ENCODE results near the gene CRNKL1.

DNA sequence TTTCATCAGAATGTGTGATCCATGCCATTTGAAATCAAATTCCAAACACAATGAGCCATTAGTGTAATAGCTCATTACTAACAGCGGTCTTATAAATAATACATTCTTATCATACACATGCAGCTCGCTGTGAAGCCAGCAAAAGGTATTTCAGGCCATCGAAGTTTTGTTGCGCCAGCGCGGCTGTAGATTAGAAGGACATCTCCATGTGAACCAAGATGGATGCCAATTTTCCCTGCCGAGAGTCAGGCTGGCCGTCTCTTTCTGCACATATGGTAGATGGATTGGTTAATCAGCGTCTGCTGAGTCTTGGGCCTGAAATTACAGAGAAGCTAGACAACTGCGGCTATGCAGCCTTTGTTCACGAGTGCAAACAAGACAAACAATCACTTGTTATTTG is 44.2 kb upstream of the CRNKL1 start:
- TF ChIP-seq, protein P1, sequence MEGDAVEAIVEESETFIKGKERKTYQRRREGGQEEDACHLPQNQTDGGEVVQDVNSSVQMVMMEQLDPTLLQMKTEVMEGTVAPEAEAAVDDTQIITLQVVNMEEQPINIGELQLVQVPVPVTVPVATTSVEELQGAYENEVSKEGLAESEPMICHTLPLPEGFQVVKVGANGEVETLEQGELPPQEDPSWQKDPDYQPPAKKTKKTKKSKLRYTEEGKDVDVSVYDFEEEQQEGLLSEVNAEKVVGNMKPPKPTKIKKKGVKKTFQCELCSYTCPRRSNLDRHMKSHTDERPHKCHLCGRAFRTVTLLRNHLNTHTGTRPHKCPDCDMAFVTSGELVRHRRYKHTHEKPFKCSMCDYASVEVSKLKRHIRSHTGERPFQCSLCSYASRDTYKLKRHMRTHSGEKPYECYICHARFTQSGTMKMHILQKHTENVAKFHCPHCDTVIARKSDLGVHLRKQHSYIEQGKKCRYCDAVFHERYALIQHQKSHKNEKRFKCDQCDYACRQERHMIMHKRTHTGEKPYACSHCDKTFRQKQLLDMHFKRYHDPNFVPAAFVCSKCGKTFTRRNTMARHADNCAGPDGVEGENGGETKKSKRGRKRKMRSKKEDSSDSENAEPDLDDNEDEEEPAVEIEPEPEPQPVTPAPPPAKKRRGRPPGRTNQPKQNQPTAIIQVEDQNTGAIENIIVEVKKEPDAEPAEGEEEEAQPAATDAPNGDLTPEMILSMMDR (IDR thresholded peaks at IDR 0.05; ENCODE audit: low read length): no peak
- TF ChIP-seq EZH2 (IDR thresholded peaks at IDR 0.05; ENCODE audit: borderline replicate concordance, low read length): no peak

Data from OCI-LY1 (cell line).